ENCODE measurements around the gene LIN37. TPM values are rescaled to one million over a fixed set of nuclear protein-coding genes. Genes with fewer than 3 reads are reported as not detected.

Gene LIN37
- total and polyA plus RNA-seq, 2 of the 13 experiments (the other 11 are each of a cell fraction or from before 2014, with no cell fraction given): 6.3 to 8.7 TPM

- peaks cover 47% of the 10 kb centered on the region for H3K4me1 ChIP-seq (ENCODE audit: insufficient read depth, low read length)
- H3K36me3 ChIP-seq (replicated peaks in 1 of 2; ENCODE audit: control insufficient read depth in 1 of 2, insufficient read depth in 2 of 2, low read length in 2 of 2): peaks cover 0 to 2% of the 10 kb centered on the region in 2 experiments; a peak in 2 of 5 replicates
- BruUV-seq (replicated peaks): no TSS peak
- H3K4me3 ChIP-seq (replicated peaks in 1 of 3; ENCODE audit: insufficient read depth in 1 of 3, low read depth in 2 of 3, low read length in 3 of 3): no peak overlapping the region
- DNase-seq (ENCODE audit: low spot score) (no peak), FAIRE-seq (no peak), ATAC-seq (no peak)
- no peak overlapping the region for H3K9ac ChIP-seq (ENCODE audit: insufficient read depth, low read depth, low read length)
- no peak overlapping the region for H3K4me2 ChIP-seq (ENCODE audit: low read depth, low read length)
- WGBS (ENCODE audit: low lambda C conversion rate): 94% methylated on average over 8 of the region's 8 CpGs
- no peaks in the 10 kb centered on the region for H3K79me2 ChIP-seq (ENCODE audit: insufficient read depth, low read length)
- ChIA-PET POLR2A (no interaction called here), CTCF (ENCODE audit: low intra/inter-chr PET ratio, low total read pairs) (no interaction called here)
- in situ Hi-C loops (cut with HindIII; ENCODE audit: extremely low pct_ligation_motif_present, low pct_unique_long_range_greater_than_20kb): no loop called here
- H3K27ac ChIP-seq (ENCODE audit: extremely low read length, insufficient read depth, low read length): no peak overlapping the region
- no peaks in the 10 kb centered on the region for H4K20me1 ChIP-seq (ENCODE audit: insufficient read depth, low read length)
- H2AFZ ChIP-seq (ENCODE audit: low read length): no peak overlapping the region
- intact Hi-C loops (cut with micrococcal nuclease; ENCODE audit: unreplicated experiment): loop anchor here (5.0 kb wide), 1 partner anchor 33 kb away; the partner anchor contains the start of gene PRODH2
- no peaks in the 10 kb centered on the region for H3K9me3 ChIP-seq (ENCODE audit: low read length)
- no peaks in the 10 kb centered on the region for H3K27me3 ChIP-seq (ENCODE audit: control insufficient read depth in 1 of 2, insufficient read depth in 2 of 2, low read length in 2 of 2)
- TF ChIP-seq ZNF3 (CRISPR knock-in tag; IDR thresholded peaks at IDR 0.05): no peak
- TF ChIP-seq DPF2 (CRISPR knock-in tag; IDR thresholded peaks at IDR 0.05; ENCODE audit: borderline replicate concordance, low read depth): no peak
- no peak for TF ChIP-seq ZSCAN22 (CRISPR knock-in tag; IDR thresholded peaks at IDR 0.05)
- no peak for TF ChIP-seq DBP (CRISPR knock-in tag; IDR thresholded peaks at IDR 0.05; ENCODE audit: not compliant biosample characterization)
- TF ChIP-seq ZFP36L2 (CRISPR knock-in tag; IDR thresholded peaks at IDR 0.05): no peak
- TF ChIP-seq ZBED4 (CRISPR knock-in tag; IDR thresholded peaks at IDR 0.05; ENCODE audit: borderline replicate concordance): no peak
- no peak for TF ChIP-seq PCBP2 (optimal IDR thresholded peaks at IDR 0.05; ENCODE audit: low read depth, low read length, poor library complexity, severe bottlenecking)
- TF ChIP-seq ZNF331 (CRISPR knock-in tag; IDR thresholded peaks at IDR 0.05): no peak
- TF ChIP-seq KLF12 (CRISPR knock-in tag; IDR thresholded peaks at IDR 0.05; ENCODE audit: borderline replicate concordance): no peak
- no peak for TF ChIP-seq ZNF747 (CRISPR knock-in tag; IDR thresholded peaks at IDR 0.05; ENCODE audit: borderline replicate concordance)
- TF ChIP-seq ZNF124 (CRISPR knock-in tag; IDR thresholded peaks at IDR 0.05): no peak
- no peak for TF ChIP-seq AGO1 (IDR thresholded peaks at IDR 0.05; ENCODE audit: low read depth, low read length, poor library complexity, severe bottlenecking)
- no peak for TF ChIP-seq ZBTB34 (CRISPR knock-in tag; IDR thresholded peaks at IDR 0.05)
- TF ChIP-seq IKZF4 (CRISPR knock-in tag; IDR thresholded peaks at IDR 0.05; ENCODE audit: borderline replicate concordance, low read depth, not compliant biosample characterization): no peak
- TF ChIP-seq DRAP1 (CRISPR knock-in tag; IDR thresholded peaks at IDR 0.05): no peak
- TF ChIP-seq PHB2 (IDR thresholded peaks at IDR 0.05; ENCODE audit: partially characterized antibody): no peak
- no peak for TF ChIP-seq ATAD3A (CRISPR knock-in tag; IDR thresholded peaks at IDR 0.05)
- no peak for TF ChIP-seq RARA (CRISPR knock-in tag; IDR thresholded peaks at IDR 0.05)
These were observed 30.7 kb downstream of the LIN37 start for GRCh38 chr19:35779033-35779432.
